Neural cell (in vitro differentiated cells): ENCODE results near the gene MEGF11. TPM values are rescaled to one million over a fixed set of nuclear protein-coding genes. Genes with fewer than 3 reads are reported as not detected.

Experiments
- H2AFZ ChIP-seq: fragments of 200-600, 300-800 bp; sonication (generic), shearing (Covaris generic); 2 replicates; pipeline ENCODE4 v1.6.0; 2014; ENCODE audit warnings: low read depth, mild to moderate bottlenecking, antibody characterized with exemption, low read length, moderate library complexity
- H3F3A ChIP-seq: fragments of 200-600 bp; shearing (Covaris generic); 2 replicates; pipeline ENCODE4 v1.6.1; 2016; ENCODE audit warnings: mild to moderate bottlenecking, moderate library complexity, mixed read lengths, antibody characterized with exemption, low read length; ENCODE audit not compliant: insufficient read depth, poor library complexity, severe bottlenecking
- H3K27ac ChIP-seq: fragments of 200-600, 300-800 bp; sonication (generic), shearing (Covaris generic); 2 replicates; pipeline ENCODE4 v1.5.1; 2014; ENCODE audit warnings: mild to moderate bottlenecking, low read length, moderate library complexity
- H3K27me3 ChIP-seq: fragments of 300-800, 200-600 bp; sonication (generic), shearing (Covaris generic); 2 replicates; pipeline ENCODE4 v1.6.0; 2014; ENCODE audit warnings: mild to moderate bottlenecking, low read depth, low read length, moderate library complexity; ENCODE audit not compliant: insufficient read depth
- H3K36me3 ChIP-seq: fragments of 300-800, 200-600 bp; sonication (generic), shearing (Covaris generic); 2 replicates; pipeline ENCODE4 v1.5.1; 2014; ENCODE audit warnings: mild to moderate bottlenecking, antibody characterized with exemption, low read length, moderate library complexity; ENCODE audit not compliant: insufficient read depth
- H3K4me2 ChIP-seq: fragments of 300-800, 200-600 bp; sonication (generic), shearing (Covaris generic); 2 replicates; pipeline ENCODE4 v1.6.0; 2014; ENCODE audit warnings: mild to moderate bottlenecking, low read length
- H3K4me3 ChIP-seq: fragments of 300-800, 200-600 bp; sonication (generic), shearing (Covaris generic); 2 replicates; pipeline ENCODE4 v1.5.1; 2014; ENCODE audit warnings: mild to moderate bottlenecking, low read length, moderate library complexity
- H3K79me2 ChIP-seq: fragments of 200-600 bp; shearing (Covaris generic); replicated peaks from 2 replicates; pipeline ENCODE4 v1.6.0; 2014; ENCODE audit warnings: mild to moderate bottlenecking, low read length, moderate library complexity; ENCODE audit not compliant: insufficient read depth
- H3K9ac ChIP-seq: fragments of 300-800, 200-600 bp; sonication (generic), shearing (Covaris generic); 2 replicates; pipeline ENCODE4 v1.6.1; 2016; ENCODE audit warnings: mild to moderate bottlenecking, low read length, mixed read lengths
- H3K9me2 ChIP-seq: fragments of 200-600 bp; shearing (Covaris generic); 2 replicates; pipeline ENCODE4 v1.6.1; 2016; ENCODE audit warnings: mild to moderate bottlenecking, low read length, mixed read lengths; ENCODE audit not compliant: insufficient read depth
- H3K9me3 ChIP-seq: fragments of 200-600, 300-800 bp; sonication (generic), shearing (Covaris generic); 2 replicates; pipeline ENCODE4 v1.6.1; 2016; ENCODE audit warnings: mild to moderate bottlenecking, mixed run types, low read length, moderate library complexity, mixed read lengths
- H4K20me1 ChIP-seq: fragments of 200-600 bp; shearing (Covaris generic); 2 replicates; pipeline ENCODE4 v1.6.1; 2016; ENCODE audit warnings: mild to moderate bottlenecking, mixed run types; ENCODE audit not compliant: insufficient read depth
- CTCF ChIP-seq: fragments of 450-650 bp; IDR thresholded peaks from 2 replicates; pipeline ENCODE4 v1.5.1; 2014; ENCODE audit warnings: antibody characterized with exemption, mild to moderate bottlenecking, moderate library complexity; ENCODE audit not compliant: poor library complexity, severe bottlenecking
- EP300 ChIP-seq: fragments of 450-650 bp; conservative IDR thresholded peaks from 2 replicates; pipeline ENCODE4 v1.6.1; 2014; ENCODE audit warnings: antibody characterized with exemption, mild to moderate bottlenecking, moderate library complexity; ENCODE audit not compliant: poor library complexity, severe bottlenecking
- EZH2 ChIP-seq: fragments of 200-600, 300-800 bp; shearing (Covaris generic), sonication (generic); IDR thresholded peaks from 2 replicates; pipeline ENCODE4 v1.6.1; 2014; ENCODE audit warnings: antibody characterized with exemption, low read length, borderline replicate concordance, mild to moderate bottlenecking; ENCODE audit not compliant: insufficient read depth, poor library complexity, severe bottlenecking
- MXI1 ChIP-seq: fragments of 450-650 bp; conservative IDR thresholded peaks from 2 replicates; pipeline ENCODE4 v1.6.1; 2014; ENCODE audit warnings: antibody characterized with exemption, mild to moderate bottlenecking; ENCODE audit not compliant: poor library complexity, severe bottlenecking
- POLR2AphosphoS5 ChIP-seq: IDR thresholded peaks from 2 replicates; pipeline ENCODE4 v1.6.1; 2012
- RAD21 ChIP-seq: fragments of 450-650 bp; conservative IDR thresholded peaks from 2 replicates; pipeline ENCODE4 v1.6.1; 2014; ENCODE audit warnings: antibody characterized with exemption, mild to moderate bottlenecking, moderate library complexity
- REST ChIP-seq: IDR thresholded peaks from 2 replicates; pipeline ENCODE4 v1.6.1; 2012; ENCODE audit warnings: borderline replicate concordance
- SMC3 ChIP-seq: fragments of 450-650 bp; conservative IDR thresholded peaks from 2 replicates; pipeline ENCODE4 v1.6.1; 2014; ENCODE audit warnings: antibody characterized with exemption, mild to moderate bottlenecking, moderate library complexity; ENCODE audit not compliant: poor library complexity
- TAF1 ChIP-seq: IDR thresholded peaks from 2 replicates; pipeline ENCODE4 v1.6.1; 2012; ENCODE audit warnings: low read depth
- polyA plus RNA-seq: library from polyadenylated mRNA; depleted of rRNA; stranded (reverse); fragments of >200 nt; gene quantifications from 2 replicates; pipeline ENCODE4 v1.2.3, GENCODE V29; 2014

Gene MEGF11
- polyA plus RNA-seq, 1 donor from 2014 or later, result 0.64 TPM

GRCh38 chr15:66111363-66111762 lies 142.2 kb downstream of the MEGF11 start:
- TF ChIP-seq MXI1, result no peak
- TF ChIP-seq SMC3, result no peak
- no peaks in the 10 kb centered on the region for H3K36me3 ChIP-seq
- H3K27ac ChIP-seq, result no peak overlapping the region
- no peak overlapping the region for H3K9ac ChIP-seq
- H3K4me2 ChIP-seq, result no peak overlapping the region
- H3K79me2 ChIP-seq, result no peaks in the 10 kb centered on the region
- H4K20me1 ChIP-seq, result no peaks in the 10 kb centered on the region
- H3K9me2 ChIP-seq, result no peaks in the 10 kb centered on the region
- H2AFZ ChIP-seq, result no peak overlapping the region
- H3K4me3 ChIP-seq, result no peak overlapping the region
- no peaks in the 10 kb centered on the region for H3K27me3 ChIP-seq
- no peaks in the 10 kb centered on the region for H3F3A ChIP-seq
- no peaks in the 10 kb centered on the region for H3K9me3 ChIP-seq

- Histone ChIP-seq H3K79me2 (no peaks in the 10 kb centered on the region), H3F3A (no peaks in the 10 kb centered on the region), H3K27me3 (no peaks in the 10 kb centered on the region), H2AFZ (no peak overlapping the region), H3K4me3 (no peak overlapping the region), H3K9me2 (no peaks in the 10 kb centered on the region), H3K36me3 (no peaks in the 10 kb centered on the region), H3K27ac (no peak overlapping the region), H3K9ac (no peak overlapping the region), H3K9me3 (no peaks in the 10 kb centered on the region), H3K4me2 (no peak overlapping the region), H4K20me1 (no peaks in the 10 kb centered on the region)
- TF ChIP-seq EP300 (no peak), CTCF (no peak), RAD21 (no peak), EZH2 (no peak), REST (no peak), SMC3 (no peak), TAF1 (no peak), POLR2AphosphoS5 (no peak), MXI1 (no peak)
Measured at GRCh38 chr15:66110864-66111263, 142.7 kb downstream of the MEGF11 start.

GRCh38 chr15:66109826-66110225 lies 143.7 kb downstream of the MEGF11 start:
- H3K36me3 ChIP-seq, result no peaks in the 10 kb centered on the region
- H3K79me2 ChIP-seq, result no peaks in the 10 kb centered on the region
- no peaks in the 10 kb centered on the region for H4K20me1 ChIP-seq
- no peaks in the 10 kb centered on the region for H3K9me3 ChIP-seq
- no peak overlapping the region for H3K4me3 ChIP-seq
- no peaks in the 10 kb centered on the region for H3K27me3 ChIP-seq
- H3K9me2 ChIP-seq, result no peaks in the 10 kb centered on the region
- H3K4me2 ChIP-seq, result no peak overlapping the region
- H3K27ac ChIP-seq, result no peak overlapping the region
- no peaks in the 10 kb centered on the region for H3F3A ChIP-seq
- no peak overlapping the region for H2AFZ ChIP-seq
- TF ChIP-seq SMC3, result no peak
- no peak for TF ChIP-seq POLR2AphosphoS5
- H3K9ac ChIP-seq, result no peak overlapping the region
